Esophagus squamous epithelium (tissue), 5 donors: ENCODE results near the gene EN2. TPM values are rescaled to one million over a fixed set of nuclear protein-coding genes. Genes with fewer than 3 reads are reported as not detected.

Source experiments
- DNase-seq: peaks from one replicate; lab custom pipeline; 2025; lab: John Stamatoyannopoulos, UW
- H3K27ac ChIP-seq, 4 donors: fragments of 200-600 bp; sonication (generic); one replicate each; pipeline ENCODE4 v1.5.1; 2016 to 2019; ENCODE audit warnings: mild to moderate bottlenecking in 1 of 4
- H3K27me3 ChIP-seq, 4 donors: fragments of 200-600 bp; sonication (generic); 1 replicate in 3 of 4; 2 replicates in 1 of 4; pipeline versions ENCODE4 v1.5.1 to v1.6.0; 2017 to 2021; ENCODE audit warnings: antibody characterized with exemption in 1 of 4
- H3K36me3 ChIP-seq, 3 donors: fragments of 200-600 bp; sonication (generic); one replicate each; pipeline ENCODE4 v1.5.1; 2016 to 2019
- H3K4me1 ChIP-seq, 3 donors: fragments of 200-600 bp; sonication (generic); one replicate each; pipeline ENCODE4 v1.5.1; 2017 to 2019
- H3K4me3 ChIP-seq, 4 donors: fragments of 200-600 bp; sonication (generic); 1 replicate in 3 of 4; 2 replicates in 1 of 4; pipeline ENCODE4 v1.5.1; 2016 to 2019; ENCODE audit warnings: mild to moderate bottlenecking in 2 of 4, moderate library complexity in 1 of 4
- H3K9me3 ChIP-seq, 3 donors: fragments of 200-600 bp; sonication (generic); one replicate each; pipeline ENCODE4 v1.5.1; 2016 to 2019
- POLR2A ChIP-seq, 4 donors: fragments of 450-650 bp; IDR thresholded peaks; one replicate each; pipeline ENCODE4 v1.6.1; 2017; ENCODE audit warnings: antibody characterized with exemption in 4 of 4, mild to moderate bottlenecking in 4 of 4, moderate library complexity in 3 of 4
- WGBS, 2 donors: methylation state at CpG; one replicate each; pipeline ENCODE4 v1.1.5; 2018; 5-methylcytosine and 5-hydroxymethylcytosine counted together
- intact Hi-C: fragments of 100-400 bp; cut with DNase I; formaldehyde crosslinking; loops from one replicate; pipeline ENCODE4 v1.15.0; 2022
- total RNA-seq, 4 donors: library from RNA; depleted of rRNA; stranded (reverse); fragments of >200 nt; gene quantifications; one replicate each; pipeline ENCODE4 v1.1.0, GENCODE V29; 2016
- TF ChIP-seq, protein P1 (sequence below), 6 experiments: fragments of 450-650 bp in 4 of 6; fragments of 200-600 bp in 2 of 6; sonication (generic) in 2 of 6; IDR thresholded peaks; one replicate each; pipeline ENCODE4 v1.5.1; 2016 to 2019; ENCODE audit warnings: antibody characterized with exemption in 6 of 6, mild to moderate bottlenecking in 4 of 6, moderate library complexity in 4 of 6
- donor health status: DM: yes; HTN: yes; CAD: no.

Gene EN2
- total RNA-seq, 4 donors from 2014 or later, result under 0.01 TPM; not detected in 3

GRCh38 chr7:155430606-155431005 lies 27.3 kb upstream of the EN2 start:
- peaks cover 0 to 77% (median 0%) of the 10 kb centered on the region in 4 donors for H3K27me3 ChIP-seq

DNA sequence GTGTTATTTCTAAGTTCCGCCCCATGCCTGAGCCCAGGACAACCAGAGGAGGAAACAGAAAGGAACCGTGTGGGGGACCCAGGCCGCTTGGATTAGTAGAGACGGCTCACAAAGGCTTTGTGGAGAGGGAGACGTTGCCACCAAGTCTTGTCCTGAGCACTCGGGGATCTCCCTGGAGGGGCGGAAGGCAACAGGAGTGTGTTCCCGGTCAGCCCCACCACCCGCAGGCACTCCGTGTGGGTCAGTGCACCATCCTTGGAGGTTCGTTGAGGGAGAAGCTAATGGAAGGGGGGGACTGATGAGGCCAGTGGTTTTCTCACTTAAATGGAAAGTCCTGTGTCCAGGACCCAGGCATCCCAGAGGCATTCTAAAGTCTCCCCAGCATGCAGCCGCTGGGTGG lies 26.7 kb upstream of the EN2 start:
- intact Hi-C loops, result no loop called here
- no peak for DNase-seq
- Histone ChIP-seq H3K27ac (no peak overlapping the region), H3K4me1 (no peaks in the 10 kb centered on the region), H3K9me3 (no peaks in the 10 kb centered on the region), H3K36me3 (no peaks in the 10 kb centered on the region), H3K27me3 (peaks cover 0 to 82% (median 0%) of the 10 kb centered on the region in 4 donors), H3K4me3 (no peak overlapping the region)
- no peak for TF ChIP-seq POLR2A (IDR thresholded peaks at IDR 0.05)
- TF ChIP-seq, protein P1, sequence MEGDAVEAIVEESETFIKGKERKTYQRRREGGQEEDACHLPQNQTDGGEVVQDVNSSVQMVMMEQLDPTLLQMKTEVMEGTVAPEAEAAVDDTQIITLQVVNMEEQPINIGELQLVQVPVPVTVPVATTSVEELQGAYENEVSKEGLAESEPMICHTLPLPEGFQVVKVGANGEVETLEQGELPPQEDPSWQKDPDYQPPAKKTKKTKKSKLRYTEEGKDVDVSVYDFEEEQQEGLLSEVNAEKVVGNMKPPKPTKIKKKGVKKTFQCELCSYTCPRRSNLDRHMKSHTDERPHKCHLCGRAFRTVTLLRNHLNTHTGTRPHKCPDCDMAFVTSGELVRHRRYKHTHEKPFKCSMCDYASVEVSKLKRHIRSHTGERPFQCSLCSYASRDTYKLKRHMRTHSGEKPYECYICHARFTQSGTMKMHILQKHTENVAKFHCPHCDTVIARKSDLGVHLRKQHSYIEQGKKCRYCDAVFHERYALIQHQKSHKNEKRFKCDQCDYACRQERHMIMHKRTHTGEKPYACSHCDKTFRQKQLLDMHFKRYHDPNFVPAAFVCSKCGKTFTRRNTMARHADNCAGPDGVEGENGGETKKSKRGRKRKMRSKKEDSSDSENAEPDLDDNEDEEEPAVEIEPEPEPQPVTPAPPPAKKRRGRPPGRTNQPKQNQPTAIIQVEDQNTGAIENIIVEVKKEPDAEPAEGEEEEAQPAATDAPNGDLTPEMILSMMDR (IDR thresholded peaks at IDR 0.05), result no peak
- WGBS, 2 donors, result 79 to 80% methylated on average over 12 of the region's 12 CpGs

More at GRCh38 chr7:155430606-155431005, 27.3 kb upstream of the EN2 start:
- 41 to 68% methylated on average over 6 to 8 of the region's 10 CpGs for WGBS, 2 donors
- H3K36me3 ChIP-seq, result no peaks in the 10 kb centered on the region
- no peak for TF ChIP-seq POLR2A (IDR thresholded peaks at IDR 0.05)
- TF ChIP-seq, protein P1 (IDR thresholded peaks at IDR 0.05), result no peak
- no peak overlapping the region for H3K4me3 ChIP-seq
- intact Hi-C loops, result no loop called here
- no peaks in the 10 kb centered on the region for H3K4me1 ChIP-seq
- no peak for DNase-seq
- H3K9me3 ChIP-seq, result no peaks in the 10 kb centered on the region
- no peak overlapping the region for H3K27ac ChIP-seq

DNA sequence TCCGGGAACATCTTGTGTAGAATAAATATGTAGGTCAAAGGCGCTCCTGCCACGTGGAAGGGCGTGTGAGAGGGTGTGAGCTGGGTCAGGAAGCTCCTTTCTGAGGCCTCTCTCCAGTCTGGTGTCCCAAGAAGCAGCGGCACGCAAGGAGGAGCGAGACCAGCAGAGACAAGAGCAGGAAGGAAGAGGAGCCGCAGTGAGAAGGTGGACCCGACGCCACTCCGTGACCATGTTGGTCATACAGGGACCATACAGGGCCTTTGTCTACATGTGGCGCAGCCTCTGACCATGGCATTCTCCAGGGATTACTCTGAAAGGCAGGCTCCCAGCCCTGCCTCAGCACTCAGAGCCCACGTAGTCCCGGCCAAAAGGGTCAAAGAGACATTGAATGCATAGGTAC lies 26.2 kb upstream of the EN2 start:
- Histone ChIP-seq H3K9me3 (no peaks in the 10 kb centered on the region), H3K36me3 (no peaks in the 10 kb centered on the region), H3K27me3 (peaks cover 0 to 82% (median 0%) of the 10 kb centered on the region in 4 donors), H3K4me3 (no peak overlapping the region), H3K4me1 (no peaks in the 10 kb centered on the region), H3K27ac (no peak overlapping the region)
- intact Hi-C loops, result no loop called here
- WGBS, 2 donors, result 73% methylated on average over 11 to 13 of the region's 14 CpGs
- no peak for TF ChIP-seq POLR2A (IDR thresholded peaks at IDR 0.05)
- TF ChIP-seq, protein P1 (IDR thresholded peaks at IDR 0.05), result no peak
- no peak for DNase-seq

DNA sequence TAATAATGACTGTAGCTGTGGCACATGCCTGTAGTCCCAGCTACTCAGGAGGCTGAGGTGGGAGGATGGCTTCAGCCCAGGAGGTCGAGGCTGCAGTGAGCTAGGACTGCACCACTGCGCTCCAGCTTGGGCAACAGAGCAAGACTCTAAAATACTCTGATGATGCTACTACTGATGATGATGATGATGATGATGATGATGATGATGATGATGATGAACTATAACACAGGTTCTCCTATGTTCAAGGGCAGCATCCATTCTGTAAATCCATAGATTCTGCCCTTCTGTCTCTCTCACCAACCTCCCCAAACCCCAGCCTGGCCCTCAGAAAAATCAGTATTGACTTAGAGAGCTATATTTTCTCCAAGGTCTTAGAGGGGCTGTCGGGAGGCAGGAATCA lies 22.8 kb upstream of the EN2 start:
- intact Hi-C loops, result no loop called here
- H3K27me3 ChIP-seq, result peaks cover 0 to 82% (median 0%) of the 10 kb centered on the region in 4 donors
- WGBS, 2 donors, result 11 to 59% methylated on average over 1 to 3 of the region's 3 CpGs

DNA sequence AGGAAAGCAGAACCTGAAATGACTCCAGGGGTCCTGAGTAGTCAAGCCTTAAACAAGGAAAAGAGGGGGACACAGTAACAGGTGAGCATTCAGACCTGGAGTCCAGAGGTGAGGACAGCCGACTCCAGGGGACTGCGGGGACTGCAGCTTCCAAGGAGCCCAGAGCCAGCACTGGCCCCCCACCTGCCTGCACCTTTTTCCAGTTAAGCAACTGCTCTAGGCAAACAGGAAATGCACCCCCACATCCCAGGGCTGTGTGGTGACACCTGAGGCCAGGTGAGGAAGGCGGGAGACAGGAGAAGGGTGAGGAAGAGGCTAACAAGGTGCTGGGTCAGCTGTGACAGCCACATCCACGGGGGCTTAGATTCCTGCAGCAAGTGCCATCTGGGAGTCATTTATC lies 20.1 kb upstream of the EN2 start:
- Histone ChIP-seq H3K27ac (no peak overlapping the region), H3K9me3 (no peaks in the 10 kb centered on the region), H3K27me3 (peaks cover 0 to 83% (median 0%) of the 10 kb centered on the region in 4 donors), H3K4me1 (no peaks in the 10 kb centered on the region), H3K4me3 (no peak overlapping the region), H3K36me3 (no peaks in the 10 kb centered on the region)
- WGBS, 2 donors, result 48 to 62% methylated on average over 3 to 4 of the region's 4 CpGs
- intact Hi-C loops, result no loop called here
- TF ChIP-seq, protein P1 (IDR thresholded peaks at IDR 0.05), result no peak
- no peak for TF ChIP-seq POLR2A (IDR thresholded peaks at IDR 0.05)
- DNase-seq, result no peak

More for the DNA sequence above, 22.8 kb upstream of the EN2 start:
- DNase-seq, result no peak
- Histone ChIP-seq H3K27ac (no peak overlapping the region), H3K4me3 (no peak overlapping the region), H3K36me3 (no peaks in the 10 kb centered on the region), H3K4me1 (no peaks in the 10 kb centered on the region), H3K9me3 (no peaks in the 10 kb centered on the region)
- no peak for TF ChIP-seq POLR2A (IDR thresholded peaks at IDR 0.05)
- TF ChIP-seq, protein P1 (IDR thresholded peaks at IDR 0.05), result no peak
